Inferior parietal cortex (tissue), 1 donor: ENCODE measurements around the gene TIAM1.

Source experiments
- DNase-seq: peaks from one replicate; pipeline ENCODE4 v3.0.0-alpha.2; 2016; ENCODE audit errors: extremely low spot score

Gene TIAM1

DNA sequence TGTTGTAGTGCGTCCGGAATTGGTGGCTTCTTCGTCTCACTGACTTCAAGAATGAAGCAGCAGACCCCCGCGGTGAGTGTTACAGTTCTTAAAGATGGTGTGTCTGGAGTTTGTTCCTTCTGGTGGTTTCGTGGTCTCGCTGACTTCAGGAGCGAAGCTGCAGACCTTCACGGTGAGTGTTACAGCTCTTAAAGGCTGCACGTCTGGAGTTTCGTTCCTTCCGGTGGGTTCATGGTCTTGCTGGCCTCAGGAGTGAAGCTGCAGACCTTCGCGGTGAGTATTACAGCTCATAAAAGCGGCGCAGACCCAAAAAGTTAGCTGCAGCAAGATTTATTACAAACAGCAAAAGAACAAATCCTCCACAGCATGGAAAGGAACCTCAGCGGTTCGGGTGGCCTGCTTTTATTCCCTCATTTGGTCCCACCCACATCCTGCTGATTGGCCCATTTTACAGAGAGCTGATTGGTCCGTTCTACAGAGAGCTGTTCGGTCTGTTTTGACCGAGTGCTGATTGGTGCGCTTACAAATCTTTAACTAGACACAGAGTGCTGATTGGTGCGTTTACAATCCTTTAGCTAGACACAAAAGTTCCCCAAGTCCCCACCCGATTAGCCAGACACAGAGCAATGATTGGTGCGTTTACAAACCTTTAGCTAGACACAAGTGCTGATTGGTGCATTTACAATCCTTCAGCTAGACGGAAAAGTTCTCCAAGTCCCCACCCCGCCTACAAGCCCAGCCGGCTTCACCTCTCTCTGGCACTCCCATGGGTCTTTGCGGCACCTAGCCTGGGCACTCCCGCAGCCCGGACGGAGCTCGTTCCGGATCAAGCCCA is 256.2 kb downstream of the TIAM1 start:
- DNase-seq = no peak

DNA sequence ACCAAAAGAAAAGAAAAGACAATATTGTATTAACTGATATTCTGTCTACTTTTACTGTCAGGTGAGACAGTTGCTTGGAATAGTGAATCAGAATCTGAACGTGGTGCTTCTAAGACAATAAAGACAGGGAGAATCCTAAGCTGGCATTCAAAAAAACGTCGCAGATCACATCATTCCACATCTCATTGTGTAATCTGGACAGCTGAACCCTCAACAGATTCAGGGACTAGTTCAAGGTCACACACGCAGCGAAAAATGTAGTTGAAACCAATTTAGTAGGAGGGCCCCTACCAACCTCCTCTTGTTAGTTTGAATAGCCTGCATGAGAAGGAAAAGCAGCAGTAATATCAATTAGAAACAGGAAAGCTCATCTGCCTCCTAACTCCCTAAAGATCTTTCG is 259.4 kb downstream of the TIAM1 start:
- DNase-seq = no peak

DNA sequence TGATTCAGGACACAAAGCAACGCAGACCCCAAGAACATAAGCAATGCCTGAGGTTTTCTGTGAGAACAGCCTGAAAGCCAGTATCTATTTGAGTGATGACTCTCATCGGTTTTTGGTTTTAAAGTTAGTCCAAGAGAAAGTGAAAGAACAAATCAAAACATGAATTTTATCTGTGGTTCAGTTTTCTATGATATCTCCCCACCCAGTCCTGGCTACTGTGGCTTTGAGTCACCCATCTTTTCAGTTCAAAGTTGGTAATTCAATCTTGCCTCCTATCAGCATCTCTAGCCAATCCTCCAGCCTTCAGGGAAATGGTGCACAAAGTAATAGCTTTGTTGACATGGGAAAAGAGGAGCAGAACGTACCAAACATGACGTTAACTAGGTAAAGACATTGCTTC is 265.3 kb downstream of the TIAM1 start:
- DNase-seq = no peak

DNA sequence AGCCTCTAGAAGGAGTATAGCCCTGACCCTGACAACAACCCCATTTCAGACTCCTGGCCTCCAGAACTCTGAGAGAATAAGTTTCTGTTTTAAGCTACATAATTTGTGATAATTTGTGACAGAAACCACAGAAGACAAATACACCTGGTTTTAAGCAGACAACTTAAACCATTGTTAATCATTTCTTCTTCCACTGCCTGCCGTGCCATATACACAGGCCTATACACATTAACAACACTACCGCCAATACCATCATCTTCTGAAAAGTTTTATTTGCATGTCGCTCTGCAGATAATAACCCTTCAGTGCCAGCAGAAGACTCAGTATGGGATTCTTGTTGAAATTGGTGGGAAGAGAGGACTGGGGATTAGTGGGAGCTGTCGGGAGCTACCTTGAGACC is 265.8 kb downstream of the TIAM1 start:
- DNase-seq = no peak

GRCh38 chr21:31075848-31076247 is 268.2 kb downstream of the TIAM1 start:
- no peak for DNase-seq

- no peak for DNase-seq
Measured at GRCh38 chr21:31072533-31072932, 271.5 kb downstream of the TIAM1 start.
